Fibroblast of skin of right biceps (primary cell): ENCODE data around the gene S100A12.
"Not testable (repeated sequence)": the region's sequence is repeated elsewhere in the genome, so short reads cannot be mapped to it uniquely, and the experiment has no call there.

Experiments
- DNase-seq: peaks from one replicate; pipeline ENCODE4 v3.0.0-alpha.2; 2013

Gene S100A12

DNA sequence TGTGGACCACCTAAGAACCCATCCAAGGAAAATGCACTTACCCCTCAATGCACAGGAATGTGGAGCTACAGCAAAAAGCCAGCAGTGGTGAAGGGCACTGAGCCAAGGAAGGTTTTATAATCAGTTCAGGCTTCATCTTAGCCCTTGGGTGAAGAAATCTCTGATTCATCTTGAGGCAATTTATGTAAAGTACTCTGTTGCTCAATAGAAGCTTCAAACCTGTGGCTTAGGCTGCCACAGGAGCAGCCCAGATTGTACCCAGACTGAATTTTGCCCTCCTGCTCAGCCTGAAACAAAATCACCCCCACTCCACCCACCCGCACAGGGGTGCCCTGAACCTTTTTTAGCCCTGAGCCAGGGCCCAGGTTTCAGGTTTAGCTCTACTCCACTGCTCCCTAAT, at the start of gene S100A12:
Gene S100A12, minus strand, starts transcription at position 111 of the 400 bp plus-strand sequence. CDS start 1,029 bp downstream, outside the sequence.
- DNase-seq: peak; percentile 77

DNA sequence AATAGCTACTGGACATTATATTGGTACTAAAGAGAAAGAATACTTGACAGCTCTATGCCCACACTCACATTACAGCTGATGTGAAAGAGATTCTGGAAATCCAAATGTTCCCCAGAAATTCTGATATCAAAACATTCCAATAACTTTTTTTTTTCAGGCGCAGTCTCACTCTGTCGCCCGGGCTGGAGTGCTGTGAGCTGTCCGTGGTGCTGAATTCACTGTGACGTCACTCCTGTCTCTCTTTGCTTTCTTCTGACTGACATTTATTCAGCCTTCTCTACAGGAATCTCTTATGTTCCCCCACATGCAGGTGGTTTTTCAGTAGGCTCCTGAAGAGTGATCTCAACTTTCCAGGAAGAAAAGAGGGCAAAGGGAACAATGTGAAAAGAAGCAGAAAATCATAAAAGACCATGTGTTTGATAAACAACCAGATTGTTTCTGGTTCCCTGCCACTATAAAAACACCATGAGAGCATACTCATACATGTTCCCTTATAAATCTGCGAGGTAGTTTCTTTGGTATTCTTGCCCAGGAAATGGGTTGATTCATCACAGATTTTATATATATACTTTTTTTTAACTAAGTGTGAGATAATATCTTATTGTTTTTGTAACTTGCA, 47.1 kb upstream of the S100A12 start:
- DNase-seq: peak; percentile 64

DNA sequence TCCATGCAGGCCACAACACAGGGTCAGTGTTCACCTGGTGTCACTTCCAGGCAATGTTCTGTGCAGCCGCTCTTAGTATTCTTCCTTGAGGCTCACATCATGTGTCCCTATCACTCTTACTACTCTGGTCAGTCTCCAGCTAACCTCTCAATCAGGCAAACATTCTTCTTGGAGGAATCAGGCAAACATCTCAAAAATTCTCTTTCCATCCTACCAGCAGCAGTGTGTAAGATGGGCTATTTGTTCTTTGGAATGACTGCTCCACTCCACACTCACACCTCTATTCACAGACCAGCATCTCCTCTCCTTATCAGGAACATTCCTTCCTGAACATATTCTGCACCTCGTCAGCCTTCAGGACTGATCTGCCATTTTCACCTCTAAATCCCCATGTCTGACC, 44.9 kb upstream of the S100A12 start:
- no peak for DNase-seq

DNA sequence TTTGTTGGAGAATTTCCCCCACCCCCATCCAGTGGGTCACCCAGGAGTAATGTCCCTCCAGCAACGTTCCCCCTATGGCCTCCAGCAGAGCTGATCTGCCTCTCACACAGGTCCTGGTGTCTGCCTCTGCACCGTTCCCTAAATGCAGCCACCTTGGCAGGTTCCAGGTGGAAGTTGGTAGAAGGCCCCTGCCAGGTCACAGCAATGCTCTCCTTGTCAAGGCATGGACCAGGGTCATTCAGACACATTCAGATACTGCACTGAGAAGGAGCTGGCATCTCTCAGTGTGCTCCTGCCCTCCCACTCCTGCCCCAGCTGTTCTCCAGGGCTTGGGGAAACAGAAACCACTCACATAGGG, 44.0 kb upstream of the S100A12 start:
- DNase-seq: not testable (repeated sequence)

DNA sequence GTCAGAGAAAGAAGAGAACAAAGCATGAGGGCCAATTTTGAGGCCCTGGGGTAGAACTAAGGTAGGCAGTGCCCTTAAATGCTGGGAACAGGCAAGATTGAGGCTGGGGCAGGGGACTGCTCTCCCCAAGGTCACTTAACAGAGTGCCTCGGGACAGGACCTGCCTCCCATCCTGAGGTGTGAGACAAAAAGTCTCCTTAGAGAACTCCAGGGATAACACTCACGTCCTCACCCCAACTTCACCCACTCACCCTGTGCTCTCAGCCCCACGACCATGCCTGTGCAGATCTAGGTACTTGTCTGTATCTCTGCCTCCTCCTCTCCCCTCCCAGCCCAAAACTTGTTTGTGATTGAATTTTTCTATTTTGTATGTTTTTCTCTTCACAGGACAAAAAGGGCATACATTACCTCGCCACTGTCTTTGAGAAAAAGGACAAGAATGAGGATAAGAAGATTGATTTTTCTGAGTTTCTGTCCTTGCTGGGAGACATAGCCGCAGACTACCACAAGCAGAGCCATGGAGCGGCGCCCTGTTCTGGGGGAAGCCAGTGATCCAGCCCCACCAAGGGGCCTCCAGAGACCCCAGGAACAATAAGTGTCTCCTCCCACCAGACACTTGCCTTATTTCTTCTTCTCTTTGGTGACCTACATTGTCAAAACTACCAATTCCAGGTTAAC, 43.5 kb upstream of the S100A12 start:
- not testable (repeated sequence) for DNase-seq

DNA sequence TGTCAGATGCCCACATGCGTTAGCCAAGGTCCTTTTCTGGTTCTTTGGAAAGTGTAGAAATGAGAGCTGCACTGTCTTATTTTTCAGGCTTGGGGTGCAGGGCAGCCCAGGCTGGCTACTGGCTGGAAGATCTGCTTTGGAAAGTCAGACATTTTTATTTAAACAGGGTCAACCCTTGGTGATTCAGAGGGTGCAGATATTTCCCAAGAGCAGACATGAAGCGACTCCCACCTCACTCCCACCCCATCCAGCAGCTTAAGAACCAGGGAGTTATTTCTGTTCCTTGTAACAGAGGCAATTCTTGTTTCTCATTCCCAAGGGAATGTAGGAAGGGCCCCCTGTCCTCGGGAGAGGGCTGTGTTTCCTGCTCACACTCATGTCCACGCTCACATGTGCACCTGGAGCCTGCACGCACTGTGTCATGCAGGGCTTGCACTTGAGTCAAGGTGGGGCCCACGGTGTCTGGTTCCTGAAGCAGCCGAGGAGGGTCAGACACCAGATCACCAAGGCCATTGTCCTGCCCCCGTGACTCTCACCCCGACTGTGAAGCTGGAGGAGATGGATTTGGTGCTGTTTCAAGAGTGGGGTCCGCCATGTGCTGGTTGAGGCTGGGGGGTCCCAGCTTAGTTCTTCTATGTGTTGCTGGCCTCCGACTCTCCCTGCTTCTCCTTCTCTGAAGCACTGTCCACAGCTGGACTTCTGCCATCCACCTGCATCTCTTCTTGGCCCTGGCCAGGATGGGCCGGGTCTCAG, 41.9 kb upstream of the S100A12 start:
- no peak for DNase-seq

DNA sequence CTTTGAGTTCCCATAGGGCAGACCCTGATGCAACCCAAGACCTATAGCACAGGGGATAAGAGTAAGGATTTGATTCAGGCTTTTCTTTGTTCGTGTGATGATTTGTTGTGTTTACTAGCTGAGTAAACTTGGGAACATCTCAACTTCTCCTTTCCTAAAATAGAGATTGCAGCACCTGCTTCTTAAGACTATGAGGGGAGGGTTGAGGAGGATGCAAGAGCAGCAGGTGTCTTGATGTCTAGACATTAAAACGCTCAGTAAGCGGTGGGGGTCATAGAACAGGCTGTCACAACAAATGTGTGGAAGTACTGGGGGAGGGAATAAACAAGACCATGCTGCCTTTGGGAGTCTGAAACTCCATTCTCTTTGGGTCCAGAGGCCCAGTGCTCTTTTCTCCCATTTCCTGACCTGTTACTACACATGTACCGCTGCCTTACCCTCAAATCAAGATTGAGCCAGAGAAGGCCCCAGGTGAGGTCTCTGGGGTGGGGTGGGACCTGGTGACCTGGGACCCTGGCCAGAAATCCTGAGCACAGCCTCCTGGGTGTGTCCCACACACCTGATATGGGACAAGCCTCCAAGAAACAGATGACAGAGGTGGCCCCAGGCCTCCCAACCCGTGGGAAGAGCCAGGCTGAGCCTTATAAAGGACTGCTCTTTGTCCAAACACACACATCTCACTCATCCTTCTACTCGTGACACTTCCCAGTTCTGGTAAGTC, 40.6 kb upstream of the S100A12 start, which contains the start of gene S100A7A:
Gene S100A7A, plus strand, starts transcription at position 671 of the 721 bp plus-strand sequence. CDS start 1,563 bp downstream, outside the sequence.
- DNase-seq: no peak

DNA sequence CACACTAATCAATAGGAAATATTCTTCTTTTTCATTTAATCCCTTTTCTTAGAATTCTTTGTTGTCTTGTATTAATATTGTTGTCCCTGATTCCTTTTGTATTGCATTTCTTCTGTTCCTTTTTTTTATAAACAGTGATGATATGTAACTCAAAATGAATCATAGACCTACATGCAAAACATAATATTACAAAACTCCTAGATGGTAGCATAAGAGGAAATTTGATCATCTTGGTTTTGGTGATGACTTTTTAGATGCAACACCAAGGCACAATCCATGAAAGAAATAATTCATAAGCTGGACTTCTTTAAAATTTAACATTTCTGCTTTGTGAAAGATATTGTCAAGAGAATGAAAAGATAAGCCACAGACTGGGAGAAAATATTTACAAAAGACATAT, 38.5 kb upstream of the S100A12 start:
- not testable (repeated sequence) for DNase-seq

DNA sequence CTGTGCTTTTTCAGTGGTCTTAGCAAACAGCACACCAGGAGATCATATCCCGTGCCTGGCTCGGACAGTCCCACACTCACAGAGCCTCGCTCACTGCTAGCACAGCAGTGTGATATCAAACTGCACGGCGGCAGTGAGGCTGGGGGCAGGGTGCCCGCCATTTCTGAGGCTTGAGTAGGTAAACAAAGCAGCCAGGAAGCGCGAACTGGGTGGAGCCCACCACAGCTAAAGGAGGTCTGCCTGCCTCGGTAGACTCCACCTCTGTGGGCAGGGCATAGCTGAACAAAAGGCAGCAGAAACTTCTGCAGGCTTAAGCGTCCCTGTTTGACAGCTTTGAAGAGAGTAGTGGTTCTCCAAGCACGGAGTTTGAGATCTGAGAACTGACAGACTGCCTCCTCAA, 31.9 kb upstream of the S100A12 start:
- DNase-seq: not testable (repeated sequence)

DNA sequence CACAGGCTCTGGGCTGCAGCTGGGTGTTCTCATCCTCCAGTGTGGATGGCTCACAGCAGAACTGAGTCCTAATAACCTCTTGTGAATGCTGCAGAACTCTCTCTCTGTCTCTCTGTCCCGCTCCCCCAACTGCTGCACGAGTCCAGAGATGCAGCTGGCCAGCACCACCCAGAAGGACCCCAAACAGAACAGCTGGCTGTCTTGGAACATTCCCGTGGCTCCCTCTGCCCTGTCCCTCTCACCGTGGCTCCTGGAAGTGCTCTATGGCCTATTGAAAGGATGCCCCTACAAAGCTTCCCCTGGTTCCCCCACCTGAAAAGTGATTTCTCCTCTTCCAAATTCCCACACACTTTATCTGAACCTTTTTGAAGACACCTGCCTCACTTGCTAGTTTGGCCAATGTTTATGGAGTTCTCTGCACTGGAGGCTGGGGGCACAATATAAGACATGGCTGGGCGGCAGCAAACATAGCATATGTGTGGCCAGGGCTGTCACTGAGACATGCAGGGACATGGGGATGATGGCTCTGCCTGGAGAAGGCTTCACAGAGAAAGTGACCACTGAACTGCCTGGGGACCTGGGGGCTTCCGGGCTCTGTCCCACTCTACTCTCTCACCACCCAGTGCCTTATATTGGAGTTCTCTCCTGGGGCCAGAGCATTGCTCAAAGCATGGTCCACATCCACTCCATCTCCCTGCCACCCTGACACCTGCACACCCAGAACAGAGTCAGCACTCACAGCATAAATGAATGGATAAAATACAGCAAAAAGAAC, 30.6 kb upstream of the S100A12 start:
- DNase-seq: not testable (repeated sequence)

DNA sequence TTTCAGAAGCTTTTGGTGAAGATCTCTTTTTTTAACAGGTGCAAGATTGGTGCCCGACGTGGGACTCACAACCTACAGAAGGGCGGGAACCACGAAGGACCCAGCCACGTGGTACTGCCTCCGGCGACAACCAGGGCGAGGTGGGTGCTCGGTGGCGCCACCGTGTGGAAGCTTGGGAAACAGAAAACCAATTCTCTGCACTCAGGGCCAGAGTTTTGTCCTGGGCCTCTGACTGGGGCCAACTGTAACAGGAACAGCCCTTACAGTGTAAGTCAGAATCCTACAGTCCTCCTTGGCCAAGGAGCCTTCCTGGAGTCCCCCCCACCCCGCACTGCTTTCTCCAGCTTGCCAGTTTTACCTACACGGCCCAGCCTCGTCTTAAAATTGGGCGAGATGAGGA, 29.3 kb upstream of the S100A12 start:
- DNase-seq: no peak

DNA sequence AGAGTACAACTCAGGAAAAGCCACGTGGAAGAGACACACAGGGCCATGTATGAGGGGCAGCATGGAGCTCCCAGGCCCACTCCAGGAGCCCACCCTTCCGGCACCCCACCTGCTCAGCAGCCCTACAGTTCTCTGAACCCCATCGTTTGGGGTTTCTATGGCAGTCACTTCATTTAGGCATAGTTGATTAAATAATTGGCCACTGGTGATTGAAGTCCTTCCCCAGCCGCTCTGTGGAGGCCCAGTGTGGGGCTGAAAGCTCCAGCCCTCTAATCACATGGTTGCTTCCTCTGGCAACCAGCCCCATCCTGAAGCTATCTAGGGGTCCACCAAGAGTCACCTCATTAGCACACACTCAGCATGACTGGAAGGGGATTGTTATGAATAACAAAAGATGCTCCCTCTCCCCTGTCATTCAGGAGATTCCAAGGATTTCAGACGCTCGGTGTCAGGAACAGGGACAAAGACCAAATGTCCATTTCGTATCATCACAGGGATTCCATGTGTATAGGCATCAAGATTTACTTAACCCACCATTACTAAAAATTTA, 28.7 kb upstream of the S100A12 start:
- DNase-seq: no peak

DNA sequence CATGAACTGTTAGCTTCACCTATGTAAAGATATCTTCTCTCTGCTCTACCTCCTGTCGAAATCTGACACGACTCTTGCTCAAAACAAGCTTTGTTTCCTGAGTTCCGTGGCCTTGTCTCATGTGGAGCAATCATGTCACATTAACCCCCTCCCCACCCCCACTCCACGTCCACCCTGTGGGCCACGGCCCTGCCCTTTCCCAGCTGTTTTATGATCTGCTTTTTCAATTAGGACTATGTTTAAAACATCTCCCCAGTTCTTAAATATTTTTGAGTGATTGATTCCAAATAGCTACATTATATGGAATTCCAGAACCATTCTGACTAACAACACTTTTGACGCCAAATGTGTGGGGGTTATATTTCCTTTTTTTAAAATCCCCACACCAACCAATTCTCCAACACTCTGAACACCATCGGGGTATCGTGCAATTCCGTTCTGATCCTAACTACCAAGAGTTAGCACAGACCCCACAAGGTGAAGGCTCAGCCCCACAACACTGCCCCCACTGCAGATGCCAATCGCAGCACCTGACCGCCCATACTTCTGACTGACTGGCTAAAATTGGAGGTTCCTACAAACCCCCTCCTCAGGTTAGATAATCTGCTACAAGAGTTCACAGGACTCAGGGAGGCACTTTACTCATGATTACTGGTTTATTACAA, 28.1 kb upstream of the S100A12 start:
- DNase-seq: no peak

DNA sequence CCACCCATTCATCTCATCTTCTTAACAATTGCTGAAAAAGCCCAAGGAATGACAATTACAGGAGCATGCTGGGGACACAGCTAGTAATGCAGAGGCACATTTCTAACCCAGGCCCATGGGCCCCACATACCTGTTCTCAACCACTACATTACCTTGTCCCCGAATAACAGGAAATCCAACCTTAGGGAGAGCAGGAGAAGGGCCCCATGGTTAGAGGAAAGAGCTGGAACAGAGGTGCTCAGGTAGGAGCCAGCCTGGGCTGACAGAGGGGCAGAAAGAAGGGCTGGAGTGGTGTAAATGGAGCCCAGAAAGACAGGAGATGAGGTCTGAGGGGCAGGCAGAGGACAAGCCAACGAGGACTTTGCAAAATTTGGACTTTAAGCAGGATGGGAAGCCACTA, 26.8 kb upstream of the S100A12 start:
- no peak for DNase-seq

DNA sequence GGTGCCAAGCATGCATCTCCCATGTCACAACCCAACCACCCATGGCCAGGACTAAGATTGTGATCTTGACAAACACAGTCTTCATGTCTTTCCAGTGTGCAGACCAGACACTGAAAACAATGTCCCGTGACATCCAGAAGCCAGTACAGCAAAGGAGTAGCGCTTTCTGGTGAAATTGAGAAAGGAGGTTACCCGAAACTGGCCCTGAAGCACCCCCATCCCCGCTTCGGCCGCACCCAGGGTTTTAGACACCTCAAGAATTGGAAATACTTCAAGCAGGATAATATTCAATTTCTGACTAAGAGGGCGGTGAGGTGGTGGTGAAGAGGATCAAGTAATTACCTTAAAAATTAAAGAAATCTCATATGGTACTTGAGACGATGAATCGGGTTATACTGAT, 26.0 kb upstream of the S100A12 start:
- no peak for DNase-seq

DNA sequence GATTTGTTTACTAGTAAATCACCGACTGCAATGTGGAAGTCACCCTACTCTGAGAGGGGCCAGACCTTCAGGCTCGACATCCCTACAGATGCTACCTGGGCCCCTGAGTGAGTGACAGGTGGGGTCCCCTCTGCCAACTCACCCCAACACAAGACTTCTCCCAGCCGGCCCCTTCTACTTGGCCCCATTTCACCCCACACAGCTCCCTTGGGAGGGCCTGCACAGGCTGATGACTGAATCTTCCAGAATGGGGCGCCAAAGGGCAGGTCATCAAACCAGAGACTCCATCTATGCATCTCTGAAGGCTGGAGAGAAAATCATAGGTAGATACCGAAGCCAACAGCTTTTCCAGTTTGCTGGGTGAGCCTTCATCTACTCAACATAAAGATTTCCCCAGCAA, 24.8 kb upstream of the S100A12 start:
- no peak for DNase-seq

DNA sequence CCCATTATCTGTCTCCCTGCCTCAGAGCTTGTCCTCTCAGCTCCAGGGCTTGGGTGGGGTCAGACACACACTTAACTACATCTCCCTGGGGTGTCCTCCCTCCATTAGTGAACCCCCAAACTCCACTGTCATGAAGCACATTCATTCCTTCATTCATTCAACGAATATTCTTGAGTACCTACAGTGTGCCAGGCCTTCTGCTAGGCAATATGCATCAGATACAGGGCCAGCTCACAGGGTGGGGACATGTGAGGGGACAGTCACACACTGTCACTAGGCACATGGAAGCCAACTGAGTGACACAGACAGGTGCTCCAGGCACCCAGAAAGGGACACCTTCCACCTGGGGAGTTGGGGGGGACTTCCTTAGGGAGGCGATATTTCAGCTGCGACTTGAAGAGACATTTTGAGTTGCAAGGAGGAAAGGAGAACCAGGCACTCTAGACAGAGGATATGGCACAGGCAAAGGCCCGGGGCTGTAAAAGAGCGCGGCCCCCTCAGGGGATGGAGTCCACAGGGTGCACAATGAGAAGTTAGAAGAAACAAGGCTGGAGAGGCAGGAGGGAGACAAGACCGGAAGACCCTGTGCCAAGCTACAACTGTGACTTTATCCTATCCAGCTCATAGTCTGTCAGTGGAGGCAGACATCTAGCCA, 24.1 kb upstream of the S100A12 start:
- DNase-seq: no peak

DNA sequence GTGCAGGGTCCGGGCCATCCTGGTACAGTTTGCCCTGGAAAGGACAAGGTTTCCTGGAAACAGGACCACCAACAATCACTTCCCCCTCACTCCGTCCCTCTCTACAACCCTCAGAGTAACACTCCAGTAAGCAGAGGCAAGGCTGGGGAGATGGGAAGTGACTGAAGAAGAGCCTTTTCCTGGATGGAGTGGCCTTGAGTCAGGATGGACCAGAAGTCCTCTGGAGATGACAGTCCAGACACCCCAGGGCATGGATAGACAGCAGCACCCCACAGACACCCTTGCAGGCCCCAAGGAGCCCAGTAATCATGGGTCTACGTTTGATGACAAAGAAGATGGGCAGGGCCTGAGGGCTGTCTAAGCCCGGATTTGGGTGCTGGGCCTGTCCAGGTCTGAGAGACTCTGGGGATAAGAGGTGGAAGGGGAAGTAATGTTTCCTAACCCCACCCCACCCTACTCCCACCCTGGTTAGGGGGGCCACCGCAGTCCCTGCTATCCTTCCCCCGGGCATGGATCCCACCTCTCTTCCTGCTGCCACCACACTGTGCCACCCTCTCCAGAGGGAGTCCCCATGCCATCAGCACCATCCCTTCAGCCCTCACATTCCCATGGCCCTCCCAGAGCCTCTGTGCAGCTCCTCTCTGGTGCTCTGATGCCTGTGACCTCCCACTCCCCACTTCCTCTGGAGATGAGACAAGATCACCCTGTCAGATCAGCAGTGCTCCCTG, 22.7 kb upstream of the S100A12 start:
- no peak for DNase-seq

DNA sequence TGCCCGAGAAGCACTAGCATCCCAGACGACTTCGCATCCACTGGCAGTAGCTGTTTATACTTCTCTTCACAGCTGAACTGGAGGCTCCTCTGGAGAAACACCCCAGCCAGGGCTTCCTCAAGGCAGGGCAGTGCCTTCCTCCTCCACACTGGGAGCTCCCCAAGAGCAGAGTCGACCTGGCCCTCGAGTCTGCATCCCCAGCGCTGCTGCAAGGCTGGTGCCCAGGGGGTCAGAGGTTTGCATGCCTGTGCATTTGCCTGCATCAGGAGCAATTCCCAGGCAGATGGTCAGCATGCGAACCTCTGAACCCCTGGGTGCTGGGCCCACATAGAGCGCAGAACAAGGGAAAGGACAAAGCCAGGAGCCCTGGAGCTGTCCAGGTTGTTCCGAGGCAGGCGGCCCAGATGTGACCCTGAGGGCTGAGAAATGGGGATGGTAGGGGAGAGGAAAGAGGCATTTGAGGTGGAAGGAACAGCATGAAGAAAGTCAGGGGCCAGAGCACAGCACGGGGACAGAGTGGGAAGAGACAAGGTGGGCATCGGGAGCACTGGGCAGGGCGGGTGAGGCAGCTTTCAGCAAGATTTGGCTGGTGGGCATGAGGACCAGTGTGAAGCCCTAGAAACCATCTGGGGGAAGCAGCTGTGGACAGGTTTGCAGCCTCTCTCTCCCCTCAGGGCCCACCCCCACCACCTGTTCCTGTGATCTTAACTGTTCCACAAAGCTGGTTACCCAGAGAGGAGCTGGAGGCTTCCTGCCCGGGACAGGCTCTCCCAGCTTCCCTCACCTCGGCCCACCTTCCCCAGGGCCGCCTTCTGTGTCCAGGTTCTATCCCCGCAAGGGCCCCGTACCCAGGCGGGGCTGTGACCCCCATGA, 21.9 kb upstream of the S100A12 start:
- no peak for DNase-seq
